ENCODE data around the gene MYOCOS.
"Not testable (repeated sequence)": the region's sequence is repeated elsewhere in the genome, so short reads cannot be mapped to it uniquely, and the experiment has no call there.

GRCh38 chr1:171615122-171615906 lies 6.7 kb upstream of the MYOCOS start:
- not testable (repeated sequence) for TF ChIP-seq CTCF (conservative IDR thresholded peaks at IDR 0.05; ENCODE audit: low read depth, low read length); EZH2 (IDR thresholded peaks at IDR 0.05; ENCODE audit: low read length, unreplicated experiment)
